Activated CD4-positive, CD25-positive, alpha-beta regulatory T cell (primary cell): ENCODE results near the gene EZR.

ENCODE experiments used
- DNase-seq, 4 experiments: peaks; one replicate each; lab custom pipeline; 2025; lab: John Stamatoyannopoulos, UW

Gene EZR

GRCh38 chr6:158819213-158819976 is at the start of gene EZR:
Gene EZR, minus strand, starts transcription at chr6:158819368. Its CDS starts 1,275 bp downstream, at chr6:158818093.
- DNase-seq = peak; percentile 50 to 65 (median 60)

DNA sequence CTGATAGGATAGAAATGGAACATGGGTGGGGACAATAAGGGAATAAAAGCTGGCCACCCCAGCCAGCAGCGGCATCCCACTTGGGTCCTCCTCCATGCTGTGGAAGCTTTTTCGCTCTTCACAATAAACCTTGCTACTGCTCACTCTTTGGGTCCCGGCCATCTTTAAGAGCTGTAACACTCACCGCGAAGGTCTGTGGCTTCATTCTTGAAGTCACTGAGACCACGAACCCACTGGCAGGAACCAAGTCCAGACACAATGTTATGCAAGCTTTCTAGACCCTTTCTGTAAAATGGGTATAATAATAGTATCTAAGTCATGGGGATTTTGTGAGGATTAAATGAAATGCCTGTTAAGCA is 48.9 kb upstream of the EZR start:
- DNase-seq = no peak

- DNase-seq = no peak
These were observed 48.4 kb upstream of the EZR start for GRCh38 chr6:158867381-158868121.

- DNase-seq = no peak
These were observed 46.6 kb upstream of the EZR start for GRCh38 chr6:158865769-158866168.

GRCh38 chr6:158863646-158864045 is 44.5 kb upstream of the EZR start:
- DNase-seq = no peak

GRCh38 chr6:158861686-158862381 is 42.7 kb upstream of the EZR start:
- no peak for DNase-seq

DNA sequence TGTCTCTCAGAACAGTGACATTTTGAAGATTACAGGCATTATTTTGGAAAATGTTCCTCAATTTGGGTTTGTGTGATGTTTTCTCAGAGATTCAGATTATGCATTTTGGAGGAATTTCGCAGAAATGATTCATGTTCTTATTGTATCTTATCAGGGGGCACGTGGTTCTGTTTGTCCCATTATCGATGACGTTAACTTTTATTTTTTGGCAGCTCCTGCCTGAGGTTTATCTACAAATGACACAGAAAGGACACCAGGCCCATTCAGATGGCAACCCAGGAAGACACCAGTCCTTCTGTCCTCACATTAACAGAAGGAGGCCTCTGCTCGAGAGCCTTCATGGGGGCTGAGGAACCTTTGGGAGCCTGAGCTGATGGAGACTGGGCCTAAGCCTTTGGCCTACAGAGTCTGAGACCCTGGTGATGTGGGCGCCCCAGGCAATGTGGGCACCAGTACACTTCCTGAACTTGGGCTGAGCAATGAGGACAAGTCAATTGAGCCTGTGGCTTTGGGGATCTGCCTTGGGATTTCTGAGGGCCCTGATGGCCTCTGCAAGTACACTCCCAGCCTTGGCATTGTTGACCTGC is 41.2 kb upstream of the EZR start:
- no peak for DNase-seq

DNA sequence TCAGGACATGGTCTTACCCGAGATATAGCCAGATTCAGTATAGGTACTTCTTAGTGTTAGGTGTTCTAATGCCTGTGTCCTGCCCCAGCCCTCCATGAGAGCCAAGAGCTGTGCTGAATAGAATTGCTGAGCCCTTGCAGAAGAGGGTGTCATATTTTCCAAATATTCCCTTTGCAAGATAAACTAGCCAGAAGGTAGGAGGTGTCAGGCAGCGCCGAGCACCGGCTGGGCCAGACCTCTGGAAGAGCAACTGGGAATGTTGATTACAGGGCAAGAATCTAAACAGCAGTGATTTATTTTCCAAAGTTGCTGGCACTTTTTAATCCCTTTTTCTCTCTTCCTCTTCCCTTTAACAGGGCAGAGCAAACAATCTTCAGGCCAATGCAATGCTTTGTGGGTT is 37.1 kb upstream of the EZR start:
- DNase-seq = no peak

GRCh38 chr6:158854214-158855101 is 35.3 kb upstream of the EZR start:
- no peak for DNase-seq

GRCh38 chr6:158853880-158854213 is 34.7 kb upstream of the EZR start:
- no peak for DNase-seq

DNA sequence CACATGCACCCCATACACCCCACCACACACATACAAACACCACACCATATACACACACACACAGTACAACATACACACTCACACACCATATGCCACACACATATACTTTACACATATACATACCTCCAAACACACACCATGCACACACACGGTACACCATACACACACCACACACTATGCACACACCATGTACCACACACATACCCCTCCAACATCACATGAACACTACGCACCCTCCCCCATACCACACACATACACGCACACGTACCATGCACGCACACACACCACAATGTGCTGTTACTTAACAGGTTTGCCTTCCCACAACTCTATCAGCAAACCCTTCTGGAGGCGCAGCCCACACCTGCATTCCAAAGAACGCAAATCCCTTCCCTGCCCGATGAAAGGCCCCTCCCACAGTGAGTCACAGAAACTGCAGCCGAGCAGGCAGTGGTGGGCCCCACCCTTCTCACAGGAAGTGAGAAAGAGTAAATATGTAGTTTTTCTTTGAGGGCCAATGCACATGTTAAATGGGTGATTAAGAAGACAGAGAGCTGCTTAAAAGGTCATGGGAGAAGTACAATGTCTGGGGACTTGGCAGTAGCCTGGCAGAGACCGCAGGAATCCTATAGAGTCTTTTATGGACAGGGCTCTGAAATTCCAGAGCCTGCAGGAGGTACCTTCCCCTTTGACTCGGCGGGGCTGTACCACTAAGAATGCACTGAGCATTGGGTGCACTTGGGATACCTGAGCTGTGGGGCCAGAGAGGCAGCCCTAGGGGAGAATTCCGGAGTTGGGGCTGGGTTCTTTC is 34.1 kb upstream of the EZR start:
- peak; percentile 55 to 71 (median 66) for DNase-seq

- DNase-seq = no peak
These were observed 33.3 kb upstream of the EZR start for GRCh38 chr6:158852312-158853071.

GRCh38 chr6:158850807-158851115 is 31.6 kb upstream of the EZR start:
- no peak for DNase-seq

GRCh38 chr6:158849899-158850806 is 31.0 kb upstream of the EZR start:
- DNase-seq = peak in 2 of 4 experiments; percentile 17 to 18

- DNase-seq = no peak
These were observed 29.3 kb upstream of the EZR start for GRCh38 chr6:158848490-158848895.

DNA sequence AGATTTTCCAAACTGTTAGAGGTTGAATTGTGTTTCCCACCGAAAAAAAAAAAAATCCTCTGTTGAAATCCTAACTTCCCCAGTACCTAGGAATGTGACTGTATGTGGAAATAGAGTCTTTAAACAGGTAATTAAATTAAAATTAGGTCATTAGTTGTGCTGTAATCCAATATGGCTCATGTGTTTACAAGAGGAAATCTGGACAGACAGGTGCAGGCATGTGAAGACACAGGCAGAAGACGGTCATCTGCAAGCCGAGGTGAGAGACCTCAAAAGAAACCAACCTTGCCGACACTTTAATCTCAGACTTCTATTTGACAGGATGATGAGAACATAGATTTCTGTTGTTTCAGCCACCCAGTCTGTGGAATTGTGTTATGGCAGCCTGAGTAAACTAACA is 28.6 kb upstream of the EZR start:
- DNase-seq = no peak

DNA sequence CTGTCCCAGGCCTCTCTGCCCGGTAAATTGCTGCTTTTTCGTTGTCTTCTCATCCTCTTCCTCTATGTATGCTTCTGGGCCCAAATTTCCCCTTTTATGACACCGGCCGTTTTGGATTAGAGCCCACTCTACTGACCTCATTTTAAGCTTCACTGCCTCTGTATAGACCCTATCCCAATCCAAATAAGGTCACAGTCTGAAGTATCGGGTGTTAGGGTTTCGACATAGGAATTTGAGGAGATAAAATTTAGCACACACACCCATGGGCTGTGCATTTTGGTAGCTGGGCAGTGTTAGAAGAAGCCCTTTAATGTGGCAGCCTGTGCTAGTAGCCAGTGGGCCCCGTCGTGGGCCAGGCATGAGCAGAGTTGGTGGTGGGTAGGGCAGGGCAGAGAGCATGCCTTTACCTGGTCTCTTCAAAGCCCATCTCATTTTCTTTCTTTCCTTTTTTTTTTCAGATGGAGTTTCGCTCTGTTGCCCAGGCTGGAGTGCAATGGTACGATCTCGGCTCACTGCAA is 27.9 kb upstream of the EZR start:
- DNase-seq = no peak

- no peak for DNase-seq
These were observed 24.8 kb upstream of the EZR start for GRCh38 chr6:158843751-158844683.
